AG04450 (cell line): ENCODE measurements around the gene VCX. TPM values are rescaled to one million over a fixed set of nuclear protein-coding genes. Genes with fewer than 3 reads are reported as not detected.

Experiments
- CTCF ChIA-PET: fragments of 300-600, 350-600 bp; formaldehyde crosslinking; extraction: SDS; loops from one replicate; lab custom pipeline; 2022; ENCODE audit warnings: antibody characterized with exemption, inconsistent platforms; lab: Charles Lee
- POLR2A ChIA-PET: fragments of 350-600 bp; formaldehyde crosslinking; extraction: SDS; loops from one replicate; lab custom pipeline; 2021; ENCODE audit warnings: antibody characterized with exemption, inconsistent platforms; lab: Yijun Ruan, JAX
- DNase-seq: peaks from one replicate; pipeline ENCODE4 v3.0.0-alpha.2; 2011; ENCODE audit warnings: low read depth, low spot score
- H3K27ac ChIP-seq: one replicate; pipeline ENCODE4 v1.5.1; 2012; ENCODE audit warnings: low read depth, low read length, control low read depth
- H3K27me3 ChIP-seq: one replicate; pipeline ENCODE4 v1.6.0; 2012; ENCODE audit warnings: low read length; ENCODE audit not compliant: control insufficient read depth, insufficient read depth
- H3K4me3 ChIP-seq: 2 replicates; pipeline ENCODE4 v1.5.1; 2011; ENCODE audit warnings: mild to moderate bottlenecking, low read depth, low read length, control low read depth
- H3K9me3 ChIP-seq: 2 replicates; pipeline ENCODE4 v1.5.1; 2012; ENCODE audit warnings: low read length; ENCODE audit not compliant: control insufficient read depth, insufficient read depth
- CTCF ChIP-seq: IDR thresholded peaks from 2 replicates; pipeline ENCODE4 v1.5.1; 2011; ENCODE audit warnings: low read depth, low read length, control low read depth, inconsistent platforms
- polyA plus RNA-seq: library from polyadenylated mRNA; depleted of rRNA; stranded (reverse); fragments of >200 nt; gene quantifications from 2 replicates; pipeline ENCODE4 v1.2.3, GENCODE V29; 2011; rRNA removed

Gene VCX
- polyA plus RNA-seq, 1 experiment, result not detected

GRCh38 chrX:7889680-7890079 lies 46.7 kb downstream of the VCX start:
- CTCF ChIA-PET, result no interaction called here
- Histone ChIP-seq H3K4me3 (no peak overlapping the region), H3K27me3 (no peaks in the 10 kb centered on the region), H3K9me3 (no peaks in the 10 kb centered on the region), H3K27ac (no peak overlapping the region)
- POLR2A ChIA-PET, result no interaction called here
- no peak for TF ChIP-seq CTCF
- no peak for DNase-seq

- no peak overlapping the region for H3K4me3 ChIP-seq
- ChIA-PET CTCF (interaction anchor here (1.7 kb wide), 1 partner anchor 33 kb away, joined by 4 read pairs; no protein-coding TSS in a partner anchor), POLR2A (no interaction called here)
- no peak for TF ChIP-seq CTCF
- no peaks in the 10 kb centered on the region for H3K27me3 ChIP-seq
- H3K27ac ChIP-seq, result no peak overlapping the region
- no peaks in the 10 kb centered on the region for H3K9me3 ChIP-seq
- DNase-seq, result no peak
Measured at GRCh38 chrX:7891928-7892327, 49.0 kb downstream of the VCX start.

Other genes with a start within 250 kb of the VCX start
- gene PNPLA4, start 84.2 kb downstream of the VCX start, polyA plus RNA-seq, result 10.7 and 11.0 TPM in 2 replicates